HG02840 (cell line): Measurements from ENCODE around the gene GNAL.

Source experiments
- ATAC-seq: cut with Tn5 transposase; IDR thresholded peaks from one replicate; pipeline ENCODE4 v1.9.1; 2021; ENCODE audit warnings: mild to moderate bottlenecking, moderate library complexity, moderate number of reproducible peaks; ENCODE audit not compliant: unreplicated experiment, low FRiP score

The GNAL gene

DNA sequence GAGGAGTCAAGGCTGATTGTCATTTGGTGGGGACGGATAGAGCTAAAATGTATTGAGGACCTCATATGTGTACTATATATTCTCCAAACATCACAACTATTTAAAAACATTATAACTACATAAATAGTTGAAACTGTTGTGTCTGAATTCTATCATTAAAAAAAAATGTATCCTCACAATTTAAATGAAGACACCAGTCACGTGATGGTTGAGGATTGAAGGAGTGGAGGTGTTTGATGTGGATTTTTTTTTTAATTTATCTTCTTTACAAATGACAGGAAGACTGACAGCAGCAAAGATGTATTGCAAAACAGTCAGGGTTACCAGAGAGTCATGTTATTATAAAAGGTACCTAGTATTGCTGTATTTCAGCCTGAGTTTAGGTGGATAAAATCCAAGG is 30.0 kb downstream of the GNAL start:
- no peak for ATAC-seq

DNA sequence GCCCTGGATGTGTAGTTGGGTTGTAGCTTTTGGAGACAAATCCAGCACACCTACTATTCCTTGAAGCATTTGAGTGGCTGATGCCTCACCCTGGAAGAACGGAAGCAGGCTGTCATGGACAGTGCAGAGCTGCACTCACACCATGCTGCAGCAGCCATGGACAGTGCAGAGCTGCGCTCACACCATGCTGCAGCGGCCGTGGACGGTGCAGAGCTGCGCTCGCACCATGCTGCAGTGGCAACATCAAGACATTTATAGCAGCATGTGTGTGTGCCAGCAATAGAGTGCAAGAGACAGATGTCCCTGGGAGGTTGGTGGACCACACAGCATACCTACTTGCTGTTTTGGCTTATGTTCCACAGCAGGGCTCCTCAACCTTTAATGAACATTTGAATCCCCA is 30.6 kb downstream of the GNAL start:
- ATAC-seq = no peak

DNA sequence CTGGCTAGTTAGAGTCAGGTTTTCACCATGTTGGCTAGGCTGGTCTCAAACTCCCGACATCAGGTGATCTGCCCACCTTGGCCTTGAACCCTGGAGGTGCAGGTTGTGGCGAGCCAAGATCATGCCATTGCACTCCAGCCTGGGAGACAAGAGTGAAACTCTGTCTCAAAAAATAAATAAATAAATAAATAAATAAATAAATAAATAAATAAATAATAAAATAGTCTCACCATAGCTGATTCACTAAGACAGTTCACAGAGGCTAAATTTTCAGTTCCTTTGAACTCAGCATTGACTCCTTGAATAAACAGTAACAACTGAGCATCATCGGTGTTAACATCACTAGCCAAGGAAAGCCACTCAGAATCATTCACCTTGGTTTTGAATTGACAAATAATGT is 32.7 kb downstream of the GNAL start:
- ATAC-seq = no peak

DNA sequence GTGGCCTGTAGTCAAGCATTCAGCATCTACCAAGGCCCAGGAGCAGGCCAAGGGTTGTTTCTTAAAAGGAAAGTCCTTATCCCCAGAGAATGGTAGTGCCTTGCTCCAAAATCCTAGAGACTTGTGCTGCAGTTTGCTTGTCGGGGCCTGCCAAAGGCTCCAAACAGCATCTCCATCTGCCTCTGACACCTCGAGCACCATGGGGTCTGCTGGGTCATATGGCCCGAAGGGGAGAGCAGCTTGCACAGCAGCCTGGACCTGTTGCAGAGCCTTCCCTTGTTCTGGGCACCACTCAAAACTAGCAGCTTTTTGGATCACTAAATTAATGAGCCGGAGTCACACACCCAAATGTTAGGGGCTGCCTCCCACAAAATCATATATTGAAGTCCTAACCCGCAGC is 35.7 kb downstream of the GNAL start:
- ATAC-seq = no peak

DNA sequence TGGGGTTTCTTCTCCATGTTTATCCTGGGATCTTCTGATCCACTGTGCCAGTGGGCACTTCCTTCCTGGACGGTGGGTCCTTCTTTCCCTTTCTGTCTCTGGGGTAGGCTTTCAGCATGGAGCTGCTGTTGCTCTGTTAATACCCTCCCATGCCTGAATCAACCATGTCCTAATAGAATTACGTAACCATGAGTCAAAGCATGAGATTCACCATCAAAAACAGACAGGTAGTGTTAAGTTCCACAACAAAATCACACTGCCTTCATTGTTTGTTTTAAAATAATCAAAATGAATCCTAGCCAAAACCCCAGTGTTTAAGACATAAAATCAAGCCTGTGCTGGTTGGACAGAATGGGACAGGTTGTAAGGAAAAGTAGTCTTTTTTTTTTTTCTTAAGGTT is 37.5 kb downstream of the GNAL start:
- ATAC-seq = no peak

DNA sequence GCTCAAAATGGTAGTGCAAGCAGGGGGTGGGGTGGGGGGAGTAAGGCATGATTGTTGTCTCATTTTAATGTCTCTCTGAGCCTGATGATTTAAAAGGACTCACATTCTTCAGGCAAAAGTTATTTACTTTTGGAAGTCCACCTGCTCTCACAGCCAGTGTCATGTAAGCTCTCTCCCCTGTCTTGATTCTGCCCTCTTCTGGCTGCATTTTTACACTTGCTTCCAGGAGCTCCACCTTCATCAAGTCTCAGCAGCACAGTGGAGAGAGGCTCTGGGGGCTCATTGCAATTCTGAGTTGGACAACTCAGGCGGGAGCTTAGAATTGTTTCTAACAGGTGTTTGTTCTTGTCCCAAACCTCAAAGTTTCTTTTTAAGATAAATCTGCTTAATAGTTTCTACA is 39.2 kb downstream of the GNAL start:
- no peak for ATAC-seq

DNA sequence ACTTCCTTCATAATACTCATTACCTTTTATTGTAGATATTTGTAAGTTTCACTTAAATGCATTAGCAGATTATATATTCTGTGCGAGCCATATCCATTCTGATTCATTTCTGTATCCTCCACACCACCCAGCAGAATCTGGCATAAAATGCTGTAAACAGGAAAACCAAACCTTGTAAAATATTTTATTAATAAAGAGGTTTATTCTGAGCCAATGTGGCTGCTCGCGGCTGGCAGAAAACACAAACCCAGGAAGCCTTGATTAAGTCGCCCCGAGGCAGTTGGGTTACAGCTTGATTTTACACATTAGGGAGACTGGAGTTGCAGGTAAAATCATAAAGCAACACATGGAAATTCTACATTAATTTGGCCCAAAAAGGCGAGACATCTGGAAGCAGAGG is 40.5 kb downstream of the GNAL start:
- no peak for ATAC-seq

DNA sequence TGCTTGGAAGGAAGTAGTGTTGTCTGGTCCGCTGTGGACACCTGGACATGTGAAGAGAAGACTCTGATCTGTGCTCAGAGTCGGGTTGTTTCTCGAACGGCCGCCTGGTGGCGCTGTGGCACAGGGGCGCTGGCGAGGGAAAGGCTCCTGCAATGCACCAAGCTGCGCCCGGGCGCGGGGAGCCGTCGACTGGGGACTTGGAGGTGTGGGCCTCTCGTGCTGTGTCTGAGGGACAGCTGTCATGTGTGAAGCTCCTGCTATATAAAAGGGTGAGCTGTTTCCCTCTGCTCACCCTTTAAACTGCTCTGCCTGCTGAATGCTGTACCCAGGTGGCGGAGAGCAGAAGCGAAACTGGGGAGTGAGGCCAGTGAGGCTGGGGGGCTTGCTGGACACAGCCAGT is 44.0 kb downstream of the GNAL start:
- ATAC-seq = no peak

DNA sequence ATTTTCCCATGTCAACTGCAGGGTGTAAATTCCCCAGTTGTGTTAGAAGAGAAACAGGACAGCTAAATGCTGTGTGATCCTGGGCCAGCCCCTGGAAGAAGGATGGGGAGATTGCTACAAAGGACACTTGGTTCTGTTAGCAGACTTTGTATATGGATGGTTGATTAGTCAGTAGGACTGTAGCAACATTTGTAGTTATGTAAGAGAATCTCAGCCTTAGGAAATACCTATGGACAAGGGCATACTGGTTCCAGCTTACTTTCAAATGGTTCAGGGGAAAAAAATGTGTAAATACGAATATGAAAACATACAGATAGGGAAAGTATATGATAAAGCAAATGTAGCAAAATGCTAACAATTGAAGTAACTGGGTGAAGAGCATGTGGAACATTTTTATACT is 47.6 kb downstream of the GNAL start:
- ATAC-seq = no peak

DNA sequence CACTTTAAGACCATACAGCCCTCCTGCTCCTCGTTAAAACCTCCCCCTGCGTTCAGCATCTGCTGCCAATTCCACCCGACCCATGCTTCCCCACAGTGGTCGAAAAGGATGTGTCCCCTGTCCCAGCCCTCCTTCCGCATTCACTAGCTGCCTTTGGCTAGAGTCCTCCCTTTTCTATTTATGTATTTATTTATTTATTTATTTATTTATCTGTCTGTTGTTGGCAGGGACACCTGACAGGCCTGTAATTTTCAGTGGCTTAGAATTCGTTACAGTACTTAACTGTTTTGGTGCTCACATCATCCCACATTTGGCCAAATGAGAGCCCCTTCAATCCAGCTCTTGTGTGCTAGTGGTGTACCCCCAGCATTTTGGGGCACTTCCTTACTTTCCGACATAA is 50.8 kb downstream of the GNAL start:
- ATAC-seq = no peak

DNA sequence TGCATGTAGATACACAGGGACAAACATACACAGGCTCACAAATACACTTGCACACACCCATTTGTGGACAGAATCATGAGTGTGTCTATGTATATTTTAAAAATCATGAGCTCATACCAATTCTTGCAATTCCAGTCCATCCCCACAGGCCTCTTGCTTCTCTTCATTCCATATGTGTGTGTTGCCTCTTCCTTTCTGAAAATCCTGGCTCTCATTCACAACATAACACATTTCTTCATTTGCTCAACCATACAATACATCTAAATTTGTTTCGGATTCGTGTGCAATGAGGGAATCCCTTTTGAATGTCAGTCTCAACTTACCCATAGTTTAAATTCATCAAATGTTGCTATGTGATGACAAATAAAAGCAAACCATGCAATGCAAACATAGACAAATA is 51.4 kb downstream of the GNAL start:
- no peak for ATAC-seq

DNA sequence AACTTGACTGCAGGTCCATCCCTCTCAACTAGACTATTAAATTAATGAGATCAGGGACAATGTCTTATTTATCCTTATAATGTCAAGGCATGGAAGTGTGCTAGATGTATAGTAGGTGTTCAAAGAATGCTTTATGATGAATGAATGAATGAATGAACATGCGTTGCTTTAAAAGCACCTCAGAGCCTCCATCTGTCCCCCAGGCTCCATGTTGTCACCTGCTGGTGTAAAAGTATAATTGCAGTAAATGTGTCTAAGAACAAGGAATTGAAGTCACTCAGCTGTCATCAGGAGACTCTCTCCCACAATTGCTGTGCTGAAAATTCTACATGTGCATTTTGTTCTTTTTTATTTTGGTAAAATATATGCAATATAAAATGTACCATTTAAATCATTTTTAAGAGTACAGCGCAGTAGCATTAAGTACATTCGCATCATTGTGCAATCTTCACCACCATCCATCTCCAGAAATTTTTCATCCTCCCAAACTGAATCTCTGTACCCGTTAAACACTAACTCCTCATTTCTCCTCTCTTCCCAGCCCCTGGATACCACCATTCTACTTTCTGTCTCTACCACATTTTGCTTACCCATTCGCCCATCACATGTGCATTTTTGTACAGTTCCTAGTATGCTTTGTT is 52.6 kb downstream of the GNAL start:
- no peak for ATAC-seq

DNA sequence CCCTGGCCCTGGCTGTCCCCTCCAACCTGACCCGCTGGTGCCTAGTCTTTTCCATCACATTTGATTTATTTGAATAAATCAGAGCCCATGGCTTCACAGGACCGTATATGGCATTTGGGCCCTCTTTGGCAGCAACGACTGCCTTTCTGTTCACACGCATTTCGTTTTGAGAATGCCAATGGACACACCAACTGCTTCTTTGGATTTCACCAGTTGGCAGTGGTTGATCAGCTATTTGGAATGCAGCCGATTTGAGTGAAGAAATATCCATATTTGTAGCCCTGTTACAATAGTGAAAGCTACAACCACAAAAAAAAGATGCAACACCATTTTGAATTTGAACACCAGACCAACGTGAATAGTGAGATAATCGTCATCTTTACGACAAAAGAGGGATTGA is 56.5 kb downstream of the GNAL start:
- no peak for ATAC-seq

DNA sequence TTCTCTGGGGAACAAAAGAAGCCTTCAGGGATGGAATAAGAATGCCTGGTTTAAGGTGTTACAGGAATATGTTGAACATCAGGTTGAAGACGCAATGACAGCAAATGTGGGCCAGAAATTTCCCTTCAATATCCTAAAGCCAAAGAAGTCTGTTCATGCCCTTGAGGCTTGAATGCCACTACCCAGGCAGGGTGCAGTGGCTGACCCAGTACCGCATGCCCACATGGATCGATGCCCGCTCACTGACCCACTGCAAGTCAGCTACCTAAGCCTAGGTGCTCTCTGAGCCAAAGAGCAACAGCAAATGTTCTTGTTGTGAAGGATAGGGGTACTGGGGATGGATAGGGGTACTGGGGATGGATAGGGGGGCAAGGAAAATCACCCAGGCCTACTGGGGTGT is 58.2 kb downstream of the GNAL start:
- ATAC-seq = no peak

DNA sequence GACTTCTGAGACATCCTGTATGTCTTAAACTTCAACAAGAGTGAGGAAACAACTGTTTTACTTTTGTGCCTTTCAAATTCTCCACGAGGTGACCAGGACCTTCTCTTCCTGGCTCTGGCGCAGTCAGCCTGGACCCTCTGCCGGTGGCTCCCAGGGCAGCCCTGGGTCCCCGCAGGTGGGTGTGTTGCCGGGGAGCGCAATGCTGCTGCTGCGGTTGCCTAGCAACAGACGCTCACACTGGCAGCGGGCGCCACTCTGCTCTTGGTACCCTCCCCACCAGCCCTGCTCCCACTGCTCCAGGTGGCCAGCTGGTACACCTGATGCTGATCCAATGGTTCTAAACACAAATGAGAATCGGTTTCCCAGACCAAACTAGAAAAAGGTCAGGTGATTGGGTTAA is 58.7 kb downstream of the GNAL start:
- ATAC-seq = no peak

DNA sequence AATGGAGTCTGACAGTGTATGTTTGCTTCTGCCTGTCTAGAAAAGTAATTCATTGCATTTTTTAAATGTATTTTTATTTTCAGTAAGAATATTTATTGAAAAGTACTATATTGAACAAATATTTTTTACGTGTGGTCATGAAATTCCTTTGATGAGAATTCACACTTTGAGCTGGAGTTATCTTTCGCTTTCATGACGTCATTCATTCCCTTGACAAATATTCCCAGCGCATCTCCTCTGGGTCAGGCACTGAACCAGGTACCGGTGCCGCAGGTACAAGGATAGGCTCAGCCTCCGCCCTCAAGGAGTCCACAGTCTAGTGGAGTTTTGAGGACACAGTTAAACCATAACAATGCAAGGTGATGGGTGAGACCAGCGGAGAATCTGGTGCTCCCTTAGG is 60.2 kb downstream of the GNAL start:
- ATAC-seq = no peak

DNA sequence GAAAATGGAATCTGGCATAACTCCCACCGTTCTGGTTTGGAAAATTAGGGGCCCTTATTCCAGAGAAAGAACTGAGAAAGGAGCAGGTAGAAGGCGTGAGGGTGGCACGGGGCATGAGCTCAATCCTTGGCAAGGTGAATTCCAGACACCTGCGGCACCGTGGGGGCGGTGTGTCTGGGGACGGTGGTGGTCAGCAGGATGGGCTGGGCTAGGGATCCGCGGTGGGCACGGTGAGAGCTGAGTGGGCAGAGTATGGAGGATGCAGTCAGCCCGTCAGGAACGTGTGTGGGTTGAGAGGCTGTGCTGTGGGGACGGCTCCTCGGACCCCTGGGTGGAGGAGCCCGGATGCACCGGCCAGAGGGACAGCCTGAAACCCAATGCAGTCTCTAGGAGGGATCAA is 61.1 kb downstream of the GNAL start:
- ATAC-seq = no peak

DNA sequence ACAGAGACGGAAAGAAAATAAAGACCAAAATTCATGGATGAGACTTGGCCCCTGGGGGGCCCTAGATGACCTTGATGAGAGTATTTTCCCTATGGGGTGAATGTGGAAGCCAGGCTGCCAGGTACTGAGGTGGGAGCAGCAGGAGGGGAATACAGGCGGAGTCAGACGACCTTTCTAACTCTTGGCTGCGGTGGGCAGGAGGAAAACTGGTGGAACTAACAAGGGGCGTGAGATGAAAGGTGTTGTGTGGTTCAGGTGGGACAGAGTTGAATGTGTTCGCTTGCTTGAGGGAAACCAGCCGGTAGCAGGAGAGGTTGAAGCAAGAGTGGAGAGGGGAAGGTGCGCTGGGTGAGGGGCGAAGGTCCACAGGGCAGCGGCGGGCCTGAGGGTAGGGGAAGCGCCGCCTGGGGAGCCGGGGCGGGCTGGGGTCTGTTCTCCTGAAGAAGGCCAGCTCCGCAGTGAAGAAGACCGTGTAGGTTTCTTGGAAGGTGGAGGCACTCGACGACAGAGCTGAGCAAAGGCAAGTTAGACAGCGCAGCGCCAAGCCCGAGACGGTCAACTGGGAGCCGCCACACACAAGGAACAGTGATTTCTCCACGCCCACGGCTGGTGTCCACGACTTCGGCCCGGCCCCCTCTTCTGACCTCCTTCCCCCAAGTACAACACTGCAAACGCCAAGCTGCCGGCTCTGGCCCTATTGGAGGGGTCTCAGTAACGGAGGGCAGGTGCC is 61.7 kb downstream of the GNAL start:
- no peak for ATAC-seq

DNA sequence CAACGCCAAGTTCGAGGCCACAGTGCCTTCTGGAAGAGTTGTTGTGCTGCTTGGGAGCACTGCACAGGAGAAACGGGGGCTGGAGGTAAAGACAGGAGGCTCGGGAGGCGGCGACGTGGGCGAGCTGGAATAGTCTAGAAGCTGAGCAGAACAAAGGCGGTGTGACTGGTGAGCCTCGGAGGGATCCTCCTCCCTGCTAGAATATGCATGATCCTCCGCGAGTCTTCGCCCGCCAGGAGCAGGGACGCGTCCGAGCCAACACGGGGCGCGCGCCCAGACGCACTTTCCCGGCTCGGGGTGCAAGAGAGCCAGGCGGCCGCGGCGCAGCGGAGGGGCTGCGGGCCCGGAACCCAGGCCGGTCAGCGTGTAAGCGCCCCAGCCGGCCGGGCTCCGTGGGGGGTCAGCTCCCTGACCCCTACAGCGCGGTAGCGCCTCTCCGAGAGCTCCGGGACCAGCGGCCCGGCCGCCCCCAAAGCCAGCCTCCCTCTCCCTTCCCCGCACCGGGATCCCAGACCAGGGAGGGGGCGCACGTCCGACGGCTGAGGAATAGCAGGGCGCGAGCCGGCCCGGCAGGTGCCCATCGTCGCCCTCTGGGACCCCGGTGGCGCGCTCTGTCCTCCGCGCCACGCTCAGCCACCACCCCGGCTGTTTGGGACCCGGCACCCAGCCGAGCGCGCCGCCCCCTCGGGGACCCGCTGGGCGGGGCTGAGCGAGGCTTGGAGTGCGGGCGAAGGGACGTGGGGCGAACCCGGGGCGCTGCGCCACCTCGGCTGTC is 62.5 kb downstream of the GNAL start:
- no peak for ATAC-seq

DNA sequence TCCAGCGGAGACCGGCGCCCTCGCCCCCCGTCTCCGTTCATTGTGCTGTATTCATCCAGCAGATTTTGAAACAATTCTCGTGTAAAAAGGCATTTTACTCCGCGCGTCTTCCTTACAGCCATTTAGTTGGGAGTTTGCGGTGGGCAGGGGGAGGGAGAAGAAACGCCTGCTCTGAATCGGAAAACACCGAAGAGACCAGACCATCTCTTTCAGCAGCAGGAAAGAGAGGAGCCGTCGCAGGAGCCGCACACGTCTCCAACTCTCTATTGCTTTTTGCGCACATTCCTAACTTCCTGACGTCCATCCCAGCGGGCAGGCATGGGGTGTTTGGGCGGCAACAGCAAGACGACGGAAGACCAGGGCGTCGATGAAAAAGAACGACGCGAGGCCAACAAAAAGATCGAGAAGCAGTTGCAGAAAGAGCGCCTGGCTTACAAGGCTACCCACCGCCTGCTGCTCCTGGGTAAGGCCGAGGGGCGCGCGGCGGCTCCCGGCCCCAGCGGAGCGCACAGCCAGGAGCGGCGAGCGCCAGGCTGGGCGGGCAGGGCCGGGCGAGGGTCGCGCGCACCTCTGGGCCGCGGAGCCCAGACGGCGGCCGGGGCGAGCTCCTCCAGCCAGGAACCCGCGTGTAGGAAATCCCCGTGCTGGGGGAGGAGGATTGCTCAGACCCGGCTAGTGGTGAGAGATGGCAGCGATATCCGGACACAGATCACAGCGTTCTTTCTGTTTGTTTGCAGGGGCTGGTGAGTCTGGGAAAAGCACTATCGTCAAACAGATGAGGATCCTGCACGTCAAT is 63.2 kb downstream of the GNAL start:
- ATAC-seq = no peak

DNA sequence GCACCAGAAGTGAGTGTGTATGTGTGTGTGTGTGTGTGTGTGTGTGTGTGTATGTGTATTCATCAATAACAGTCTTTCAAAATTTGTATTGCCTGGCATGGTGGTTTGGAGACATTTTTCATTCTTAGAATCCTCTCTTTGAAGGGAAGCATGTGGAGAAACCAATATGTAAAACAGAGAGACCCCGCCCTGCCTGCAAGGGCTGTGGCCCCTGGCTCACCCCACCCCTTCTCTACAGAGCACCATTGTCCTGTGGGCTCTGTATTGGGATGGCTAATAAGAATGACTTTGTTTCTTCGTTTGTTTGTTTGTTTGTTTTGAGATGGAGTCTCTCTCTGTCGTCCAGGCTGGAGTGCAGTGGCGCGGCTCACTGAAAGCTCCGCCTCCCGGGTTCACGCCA is 65.9 kb downstream of the GNAL start:
- ATAC-seq = no peak
